Measurements from ENCODE around the gene CEP112. TPM values are rescaled to one million over a fixed set of nuclear protein-coding genes. Genes with fewer than 3 reads are reported as not detected.

Gene CEP112
- polyA plus RNA-seq, 1 donor from 2014 or later, result 6.0 TPM

DNA sequence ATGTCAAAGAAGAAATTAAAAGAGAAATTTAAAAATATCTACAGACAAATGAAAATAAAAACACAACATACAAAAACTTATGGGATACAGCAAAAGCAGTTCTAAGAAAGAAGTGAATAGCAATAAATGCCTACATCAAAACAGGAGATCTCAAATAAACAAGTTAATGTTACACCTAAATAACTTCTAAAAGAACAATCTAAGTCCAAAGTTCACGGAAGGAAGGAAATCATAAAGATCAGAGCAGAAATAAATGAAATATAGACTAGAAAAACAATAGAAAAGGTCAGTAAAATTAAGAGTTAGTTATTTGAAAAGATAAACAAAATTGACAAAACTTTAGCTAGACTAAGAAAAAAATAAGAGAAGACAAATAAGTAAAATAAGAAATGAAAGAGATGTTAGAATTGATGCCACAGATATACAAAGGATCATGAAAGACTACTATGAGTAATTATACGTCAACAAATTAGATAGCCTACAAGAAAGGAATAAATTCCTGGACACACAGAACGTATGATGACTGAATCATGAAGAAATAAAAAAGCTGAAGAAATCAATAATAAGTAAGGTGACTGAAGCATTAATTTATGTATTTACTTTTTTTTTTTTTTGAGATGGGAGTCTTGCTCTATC is 100.4 kb downstream of the CEP112 start:
- H3K4me2 ChIP-seq (ENCODE audit: low read length), result no peak overlapping the region
- no peak overlapping the region for H3K9ac ChIP-seq (ENCODE audit: low read length)
- H3K36me3 ChIP-seq (ENCODE audit: insufficient read depth, low read length), result no peaks in the 10 kb centered on the region
- H3K79me2 ChIP-seq (replicated peaks; ENCODE audit: insufficient read depth, low read length), result no peaks in the 10 kb centered on the region
- H3F3A ChIP-seq (ENCODE audit: insufficient read depth, low read length, poor library complexity, severe bottlenecking), result no peaks in the 10 kb centered on the region
- no peak overlapping the region for H2AFZ ChIP-seq (ENCODE audit: low read depth, low read length)
- H3K27ac ChIP-seq (ENCODE audit: low read length), result no peak overlapping the region
- H3K9me3 ChIP-seq (ENCODE audit: low read length), result no peaks in the 10 kb centered on the region
- no peak overlapping the region for H3K4me3 ChIP-seq (ENCODE audit: low read length)
- no peaks in the 10 kb centered on the region for H3K9me2 ChIP-seq (ENCODE audit: insufficient read depth, low read length)
- H4K20me1 ChIP-seq (ENCODE audit: insufficient read depth), result no peaks in the 10 kb centered on the region
- no peaks in the 10 kb centered on the region for H3K27me3 ChIP-seq (ENCODE audit: insufficient read depth, low read depth, low read length)
- no peak for TF ChIP-seq EZH2 (IDR thresholded peaks at IDR 0.05; ENCODE audit: borderline replicate concordance, insufficient read depth, low read length, poor library complexity, severe bottlenecking)
- no peak for TF ChIP-seq EP300 (conservative IDR thresholded peaks at IDR 0.05; ENCODE audit: poor library complexity, severe bottlenecking)
- TF ChIP-seq TAF1 (IDR thresholded peaks at IDR 0.05; ENCODE audit: low read depth), result no peak
- TF ChIP-seq SMC3 (conservative IDR thresholded peaks at IDR 0.05; ENCODE audit: poor library complexity), result no peak
- no peak for TF ChIP-seq RAD21 (conservative IDR thresholded peaks at IDR 0.05)
- TF ChIP-seq MXI1 (conservative IDR thresholded peaks at IDR 0.05; ENCODE audit: poor library complexity, severe bottlenecking), result no peak
- TF ChIP-seq, protein P1, sequence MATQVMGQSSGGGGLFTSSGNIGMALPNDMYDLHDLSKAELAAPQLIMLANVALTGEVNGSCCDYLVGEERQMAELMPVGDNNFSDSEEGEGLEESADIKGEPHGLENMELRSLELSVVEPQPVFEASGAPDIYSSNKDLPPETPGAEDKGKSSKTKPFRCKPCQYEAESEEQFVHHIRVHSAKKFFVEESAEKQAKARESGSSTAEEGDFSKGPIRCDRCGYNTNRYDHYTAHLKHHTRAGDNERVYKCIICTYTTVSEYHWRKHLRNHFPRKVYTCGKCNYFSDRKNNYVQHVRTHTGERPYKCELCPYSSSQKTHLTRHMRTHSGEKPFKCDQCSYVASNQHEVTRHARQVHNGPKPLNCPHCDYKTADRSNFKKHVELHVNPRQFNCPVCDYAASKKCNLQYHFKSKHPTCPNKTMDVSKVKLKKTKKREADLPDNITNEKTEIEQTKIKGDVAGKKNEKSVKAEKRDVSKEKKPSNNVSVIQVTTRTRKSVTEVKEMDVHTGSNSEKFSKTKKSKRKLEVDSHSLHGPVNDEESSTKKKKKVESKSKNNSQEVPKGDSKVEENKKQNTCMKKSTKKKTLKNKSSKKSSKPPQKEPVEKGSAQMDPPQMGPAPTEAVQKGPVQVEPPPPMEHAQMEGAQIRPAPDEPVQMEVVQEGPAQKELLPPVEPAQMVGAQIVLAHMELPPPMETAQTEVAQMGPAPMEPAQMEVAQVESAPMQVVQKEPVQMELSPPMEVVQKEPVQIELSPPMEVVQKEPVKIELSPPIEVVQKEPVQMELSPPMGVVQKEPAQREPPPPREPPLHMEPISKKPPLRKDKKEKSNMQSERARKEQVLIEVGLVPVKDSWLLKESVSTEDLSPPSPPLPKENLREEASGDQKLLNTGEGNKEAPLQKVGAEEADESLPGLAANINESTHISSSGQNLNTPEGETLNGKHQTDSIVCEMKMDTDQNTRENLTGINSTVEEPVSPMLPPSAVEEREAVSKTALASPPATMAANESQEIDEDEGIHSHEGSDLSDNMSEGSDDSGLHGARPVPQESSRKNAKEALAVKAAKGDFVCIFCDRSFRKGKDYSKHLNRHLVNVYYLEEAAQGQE (IDR thresholded peaks at IDR 0.05; ENCODE audit: borderline replicate concordance), result no peak
- TF ChIP-seq, protein P2, sequence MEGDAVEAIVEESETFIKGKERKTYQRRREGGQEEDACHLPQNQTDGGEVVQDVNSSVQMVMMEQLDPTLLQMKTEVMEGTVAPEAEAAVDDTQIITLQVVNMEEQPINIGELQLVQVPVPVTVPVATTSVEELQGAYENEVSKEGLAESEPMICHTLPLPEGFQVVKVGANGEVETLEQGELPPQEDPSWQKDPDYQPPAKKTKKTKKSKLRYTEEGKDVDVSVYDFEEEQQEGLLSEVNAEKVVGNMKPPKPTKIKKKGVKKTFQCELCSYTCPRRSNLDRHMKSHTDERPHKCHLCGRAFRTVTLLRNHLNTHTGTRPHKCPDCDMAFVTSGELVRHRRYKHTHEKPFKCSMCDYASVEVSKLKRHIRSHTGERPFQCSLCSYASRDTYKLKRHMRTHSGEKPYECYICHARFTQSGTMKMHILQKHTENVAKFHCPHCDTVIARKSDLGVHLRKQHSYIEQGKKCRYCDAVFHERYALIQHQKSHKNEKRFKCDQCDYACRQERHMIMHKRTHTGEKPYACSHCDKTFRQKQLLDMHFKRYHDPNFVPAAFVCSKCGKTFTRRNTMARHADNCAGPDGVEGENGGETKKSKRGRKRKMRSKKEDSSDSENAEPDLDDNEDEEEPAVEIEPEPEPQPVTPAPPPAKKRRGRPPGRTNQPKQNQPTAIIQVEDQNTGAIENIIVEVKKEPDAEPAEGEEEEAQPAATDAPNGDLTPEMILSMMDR (IDR thresholded peaks at IDR 0.05; ENCODE audit: poor library complexity, severe bottlenecking), result no peak
- no peak for TF ChIP-seq POLR2AphosphoS5 (IDR thresholded peaks at IDR 0.05)

DNA sequence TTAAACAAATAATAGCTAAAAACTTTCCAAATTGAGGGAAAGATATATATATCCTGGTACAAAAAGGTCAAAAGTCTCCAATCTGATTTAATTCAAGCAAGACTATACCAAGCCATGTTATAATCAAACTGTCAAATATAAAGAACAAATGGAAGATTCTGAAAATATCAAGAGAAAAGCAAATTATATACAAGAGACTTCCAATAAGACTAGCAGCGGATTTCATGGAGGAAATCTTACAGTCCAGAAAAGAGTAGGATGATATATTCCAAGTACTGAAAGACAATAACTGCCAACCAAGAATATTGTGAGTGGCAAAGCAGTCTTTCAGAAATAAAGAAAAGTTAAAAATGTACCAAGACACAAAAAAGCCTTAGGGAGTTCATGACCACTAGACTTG is 102.2 kb downstream of the CEP112 start:
- TF ChIP-seq, protein P2 (IDR thresholded peaks at IDR 0.05; ENCODE audit: poor library complexity, severe bottlenecking), result no peak
- TF ChIP-seq MXI1 (conservative IDR thresholded peaks at IDR 0.05; ENCODE audit: poor library complexity, severe bottlenecking) (no peak), EZH2 (IDR thresholded peaks at IDR 0.05; ENCODE audit: borderline replicate concordance, insufficient read depth, low read length, poor library complexity, severe bottlenecking) (no peak)
- no peak overlapping the region for H3K9ac ChIP-seq (ENCODE audit: low read length)
- H3K27me3 ChIP-seq (ENCODE audit: insufficient read depth, low read depth, low read length), result no peaks in the 10 kb centered on the region
- H3K79me2 ChIP-seq (replicated peaks; ENCODE audit: insufficient read depth, low read length), result no peaks in the 10 kb centered on the region
- no peaks in the 10 kb centered on the region for H3K9me2 ChIP-seq (ENCODE audit: insufficient read depth, low read length)
- no peaks in the 10 kb centered on the region for H3K36me3 ChIP-seq (ENCODE audit: insufficient read depth, low read length)
- no peak overlapping the region for H2AFZ ChIP-seq (ENCODE audit: low read depth, low read length)
- no peaks in the 10 kb centered on the region for H3K9me3 ChIP-seq (ENCODE audit: low read length)
- no peak overlapping the region for H3K27ac ChIP-seq (ENCODE audit: low read length)
- H3F3A ChIP-seq (ENCODE audit: insufficient read depth, low read length, poor library complexity, severe bottlenecking), result no peaks in the 10 kb centered on the region
- no peaks in the 10 kb centered on the region for H4K20me1 ChIP-seq (ENCODE audit: insufficient read depth)
- no peak overlapping the region for H3K4me2 ChIP-seq (ENCODE audit: low read length)
- H3K4me3 ChIP-seq (ENCODE audit: low read length), result no peak overlapping the region

Data from neural cell (in vitro differentiated cells).